Measurements from ENCODE around the gene SCFD2. TPM values are rescaled to one million over a fixed set of nuclear protein-coding genes. Genes with fewer than 3 reads are reported as not detected.

The SCFD2 gene
- total RNA-seq, 1 donor from 2014 or later: 14.3 TPM

DNA sequence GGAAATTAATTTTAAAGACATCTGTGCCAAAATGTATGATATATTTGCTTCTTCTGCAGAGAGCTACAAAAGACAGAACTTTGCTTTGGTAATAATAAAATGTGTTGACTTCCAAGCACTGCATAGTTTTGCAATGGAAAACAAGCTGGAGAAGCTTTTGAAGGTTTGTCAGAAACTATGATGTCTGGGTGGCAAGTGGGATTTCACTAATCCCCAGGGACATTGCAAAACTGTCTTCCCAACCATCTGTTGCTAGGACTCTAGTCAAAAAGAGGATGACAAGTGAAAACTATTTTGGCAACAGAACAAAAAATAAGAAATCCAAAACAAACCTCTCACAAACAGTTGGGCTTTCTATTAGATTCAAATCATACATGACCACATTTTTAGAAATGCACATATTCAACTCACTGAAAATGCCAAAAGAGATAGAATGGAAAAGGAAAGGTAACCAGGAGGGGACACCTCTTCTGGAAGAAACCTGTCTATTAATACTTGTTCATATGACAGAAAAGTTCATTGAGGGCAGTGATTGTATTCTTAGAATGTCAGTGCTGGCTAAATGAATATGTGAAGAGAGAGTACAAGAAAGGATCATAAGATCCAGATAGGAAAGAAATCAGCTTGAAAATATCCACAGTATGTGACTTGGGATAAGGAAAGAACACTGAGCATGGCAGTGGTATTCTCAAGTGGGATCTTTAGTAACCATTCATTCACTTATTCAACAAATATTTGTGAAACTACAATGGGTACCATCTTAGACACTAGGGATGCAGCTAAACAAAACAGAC lies 275.7 kb downstream of the SCFD2 start:
- Histone ChIP-seq H3K4me3 (no peak overlapping the region), H3K27ac (no peak overlapping the region), H3K27me3 (no peaks in the 10 kb centered on the region), H3K9me3 (peaks cover 4% of the 10 kb centered on the region), H3K36me3 (no peaks in the 10 kb centered on the region), H3K4me1 (no peaks in the 10 kb centered on the region)
- intact Hi-C loops (cut with DNase I): no loop called here
- DNase-seq (no peak), ATAC-seq (no peak)
- TF ChIP-seq, protein P1, sequence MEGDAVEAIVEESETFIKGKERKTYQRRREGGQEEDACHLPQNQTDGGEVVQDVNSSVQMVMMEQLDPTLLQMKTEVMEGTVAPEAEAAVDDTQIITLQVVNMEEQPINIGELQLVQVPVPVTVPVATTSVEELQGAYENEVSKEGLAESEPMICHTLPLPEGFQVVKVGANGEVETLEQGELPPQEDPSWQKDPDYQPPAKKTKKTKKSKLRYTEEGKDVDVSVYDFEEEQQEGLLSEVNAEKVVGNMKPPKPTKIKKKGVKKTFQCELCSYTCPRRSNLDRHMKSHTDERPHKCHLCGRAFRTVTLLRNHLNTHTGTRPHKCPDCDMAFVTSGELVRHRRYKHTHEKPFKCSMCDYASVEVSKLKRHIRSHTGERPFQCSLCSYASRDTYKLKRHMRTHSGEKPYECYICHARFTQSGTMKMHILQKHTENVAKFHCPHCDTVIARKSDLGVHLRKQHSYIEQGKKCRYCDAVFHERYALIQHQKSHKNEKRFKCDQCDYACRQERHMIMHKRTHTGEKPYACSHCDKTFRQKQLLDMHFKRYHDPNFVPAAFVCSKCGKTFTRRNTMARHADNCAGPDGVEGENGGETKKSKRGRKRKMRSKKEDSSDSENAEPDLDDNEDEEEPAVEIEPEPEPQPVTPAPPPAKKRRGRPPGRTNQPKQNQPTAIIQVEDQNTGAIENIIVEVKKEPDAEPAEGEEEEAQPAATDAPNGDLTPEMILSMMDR (IDR thresholded peaks at IDR 0.05): no peak

- no peaks in the 10 kb centered on the region for H3K4me1 ChIP-seq
- no peak overlapping the region for H3K4me3 ChIP-seq
- TF ChIP-seq, protein P1 (IDR thresholded peaks at IDR 0.05): no peak
- H3K9me3 ChIP-seq: peaks cover 12% of the 10 kb centered on the region
- intact Hi-C loops (cut with DNase I): no loop called here
- ATAC-seq (no peak), DNase-seq (no peak)
- no peak overlapping the region for H3K27ac ChIP-seq
- no peaks in the 10 kb centered on the region for H3K27me3 ChIP-seq
- H3K36me3 ChIP-seq: no peaks in the 10 kb centered on the region
Measured at GRCh38 chr4:53088152-53088551, 277.7 kb downstream of the SCFD2 start.

DNA sequence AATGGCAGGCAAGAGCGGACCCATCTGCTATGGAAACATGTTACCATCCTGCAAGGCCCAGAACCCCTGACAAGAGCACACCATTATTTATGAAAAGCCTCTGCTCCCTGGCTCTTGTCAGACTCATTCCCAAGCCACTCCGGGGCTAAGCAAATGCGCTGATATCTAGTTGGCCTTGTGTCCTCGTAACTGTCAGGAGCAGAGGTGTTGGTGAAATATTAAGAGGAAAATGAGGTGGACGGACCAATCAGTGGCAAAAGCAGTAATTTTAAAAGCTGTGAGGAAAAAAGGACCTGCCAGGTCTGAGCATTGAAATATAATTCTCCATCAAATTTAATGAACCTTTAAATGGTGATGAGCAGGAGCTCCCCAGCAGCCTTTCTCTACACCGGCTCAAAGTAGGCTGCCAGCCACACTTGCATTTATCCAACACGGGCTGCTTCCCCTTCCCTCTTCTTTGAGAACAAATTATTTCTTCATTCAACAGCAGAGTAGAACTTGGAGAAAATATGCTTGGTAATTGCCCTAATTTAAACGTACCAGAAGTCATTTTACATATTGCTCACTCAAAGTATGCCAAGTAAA lies 289.4 kb downstream of the SCFD2 start:
- no peak for DNase-seq
- Histone ChIP-seq H3K4me3 (no peak overlapping the region), H3K27ac (no peak overlapping the region), H3K36me3 (no peaks in the 10 kb centered on the region), H3K4me1 (no peaks in the 10 kb centered on the region), H3K9me3 (no peaks in the 10 kb centered on the region), H3K27me3 (no peaks in the 10 kb centered on the region)
- intact Hi-C loops (cut with DNase I): no loop called here
- no peak for ATAC-seq
- TF ChIP-seq, protein P1 (IDR thresholded peaks at IDR 0.05): no peak

GRCh38 chr4:53075162-53075785 lies 290.6 kb downstream of the SCFD2 start:
- Histone ChIP-seq H3K36me3 (no peaks in the 10 kb centered on the region), H3K4me1 (no peaks in the 10 kb centered on the region), H3K9me3 (no peaks in the 10 kb centered on the region), H3K27me3 (no peaks in the 10 kb centered on the region), H3K4me3 (no peak overlapping the region), H3K27ac (no peak overlapping the region)
- intact Hi-C loops (cut with DNase I): no loop called here
- ATAC-seq (no peak), DNase-seq (no peak)
- TF ChIP-seq, protein P1 (IDR thresholded peaks at IDR 0.05): no peak

DNA sequence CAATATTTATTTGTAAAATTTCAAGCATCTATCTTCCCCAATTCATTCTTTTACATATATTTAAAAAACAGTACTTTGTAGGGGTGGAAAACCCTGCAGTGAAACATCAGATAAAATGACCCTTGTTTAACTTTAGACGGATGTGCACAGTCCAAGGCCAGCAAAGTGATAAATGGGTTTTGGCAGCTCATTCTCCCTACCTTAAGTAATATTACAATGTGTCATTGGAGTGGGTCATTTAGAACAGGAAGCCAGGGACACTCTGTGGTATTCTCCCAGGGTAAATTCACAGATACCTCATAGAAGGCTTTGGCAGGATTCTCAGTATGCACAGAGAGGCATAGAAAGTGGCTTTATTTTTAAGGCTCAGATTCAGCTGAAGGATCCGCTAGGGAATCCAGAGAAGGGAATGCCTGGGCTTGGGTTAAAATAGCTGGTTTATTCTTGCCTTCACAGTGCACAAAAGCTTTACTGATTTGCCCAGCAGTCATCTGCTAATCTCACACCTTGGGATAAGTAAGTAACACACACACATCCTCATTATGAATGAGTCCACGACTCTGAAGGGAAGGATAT lies 297.0 kb downstream of the SCFD2 start:
- TF ChIP-seq, protein P1 (IDR thresholded peaks at IDR 0.05): no peak
- Histone ChIP-seq H3K4me3 (no peak overlapping the region), H3K36me3 (no peaks in the 10 kb centered on the region), H3K4me1 (no peaks in the 10 kb centered on the region), H3K27ac (no peak overlapping the region), H3K27me3 (no peaks in the 10 kb centered on the region), H3K9me3 (no peaks in the 10 kb centered on the region)
- no peak for ATAC-seq
- intact Hi-C loops (cut with DNase I): no loop called here
- no peak for DNase-seq
